Left ventricle myocardium inferior (tissue), 1 donor: ENCODE measurements around the gene MUSK. TPM values are rescaled to one million over a fixed set of nuclear protein-coding genes. Genes with fewer than 3 reads are reported as not detected.

ENCODE experiments used
- DNase-seq: peaks from one replicate; pipeline ENCODE4 v3.0.0-alpha.2; 2020
- H3K27ac ChIP-seq: fragments of 200-600 bp; replicated peaks from 2 replicates; pipeline ENCODE4 v1.8.0; 2021
- H3K27me3 ChIP-seq: fragments of 200-600 bp; 2 replicates; pipeline ENCODE4 v1.8.0; 2021; ENCODE audit warnings: low read depth
- H3K36me3 ChIP-seq: fragments of 200-600 bp; 2 replicates; pipeline ENCODE4 v1.8.0; 2021
- H3K4me1 ChIP-seq: fragments of 200-600 bp; 2 replicates; pipeline ENCODE4 v1.8.0; 2021
- H3K4me3 ChIP-seq: fragments of 200-600 bp; 2 replicates; pipeline ENCODE4 v1.8.0; 2021; ENCODE audit warnings: mild to moderate bottlenecking, moderate library complexity
- H3K9me3 ChIP-seq: fragments of 200-600 bp; replicated peaks from 2 replicates; pipeline ENCODE4 v1.8.0; 2021
- CTCF ChIP-seq: fragments of 200-600 bp; IDR thresholded peaks from 2 replicates; pipeline ENCODE4 v1.8.0; 2021; ENCODE audit warnings: antibody characterized with exemption, mild to moderate bottlenecking, borderline replicate concordance
- intact Hi-C: fragments of 100-400 bp; cut with micrococcal nuclease; formaldehyde crosslinking; loops from one replicate; pipeline ENCODE4 v1.11.0; 2022
- total RNA-seq: library from RNA; stranded (reverse); fragmentation: NEBNext Ultra II Directional; extraction: Animal tissue kit (Norgen Biotek cat#: 25700); gene quantifications from one replicate; pipeline ENCODE4 v1.2.1, GENCODE V29; 2021
- donor health status: DM: no; HTN: yes; CAD: no; lungs with severe emphysema.

The MUSK gene
- total RNA-seq, 1 donor from 2014 or later = 1.5 TPM

DNA sequence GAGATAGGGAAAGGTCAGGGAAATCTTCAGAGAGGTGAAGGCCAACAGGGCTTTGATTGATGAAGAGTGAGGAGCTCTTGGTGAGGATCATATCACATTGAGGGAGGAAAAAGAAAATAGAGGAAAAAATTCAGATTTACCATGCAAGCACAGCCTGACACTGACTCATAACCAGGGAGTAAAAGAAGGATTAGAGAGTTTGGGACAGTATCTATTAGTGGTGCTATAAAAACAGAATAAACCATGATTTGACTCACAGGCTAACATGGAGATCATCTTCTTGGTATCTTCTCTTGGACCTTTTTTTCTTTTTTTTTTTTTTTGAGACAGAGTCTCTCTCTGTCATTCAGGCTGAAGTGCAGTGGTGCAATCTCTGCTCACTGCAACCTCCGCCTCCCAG lies 44.4 kb downstream of the MUSK start:
- Histone ChIP-seq H3K27ac (no peak overlapping the region), H3K4me1 (no peaks in the 10 kb centered on the region), H3K4me3 (no peak overlapping the region), H3K27me3 (no peaks in the 10 kb centered on the region), H3K36me3 (no peaks in the 10 kb centered on the region), H3K9me3 (peaks cover 9% of the 10 kb centered on the region)
- intact Hi-C loops = no loop called here
- no peak for DNase-seq
- TF ChIP-seq CTCF = no peak

DNA sequence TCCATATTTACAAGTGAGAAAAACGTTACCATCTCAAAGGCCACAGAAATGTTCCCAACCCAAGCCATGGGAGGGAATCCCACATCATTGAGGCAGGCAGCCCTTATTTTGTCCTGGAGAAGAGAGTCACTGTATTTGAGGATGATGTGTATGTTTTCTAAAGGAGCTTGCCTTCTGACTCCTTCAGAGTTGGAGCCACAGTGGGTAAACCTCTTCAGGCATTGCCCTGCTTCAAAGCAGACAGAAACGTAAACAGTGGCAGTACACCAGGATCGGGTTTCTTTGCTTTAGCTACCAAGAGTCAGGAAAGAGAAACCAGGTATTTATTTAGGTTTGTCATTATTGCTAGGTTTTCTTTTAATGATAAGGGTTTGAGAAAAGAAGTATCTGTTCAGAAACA lies 45.7 kb downstream of the MUSK start:
- Histone ChIP-seq H3K4me1 (no peaks in the 10 kb centered on the region), H3K36me3 (no peaks in the 10 kb centered on the region), H3K27ac (no peak overlapping the region), H3K4me3 (no peak overlapping the region), H3K9me3 (peaks cover 18% of the 10 kb centered on the region), H3K27me3 (no peaks in the 10 kb centered on the region)
- DNase-seq = no peak
- intact Hi-C loops = no loop called here
- TF ChIP-seq CTCF = no peak

DNA sequence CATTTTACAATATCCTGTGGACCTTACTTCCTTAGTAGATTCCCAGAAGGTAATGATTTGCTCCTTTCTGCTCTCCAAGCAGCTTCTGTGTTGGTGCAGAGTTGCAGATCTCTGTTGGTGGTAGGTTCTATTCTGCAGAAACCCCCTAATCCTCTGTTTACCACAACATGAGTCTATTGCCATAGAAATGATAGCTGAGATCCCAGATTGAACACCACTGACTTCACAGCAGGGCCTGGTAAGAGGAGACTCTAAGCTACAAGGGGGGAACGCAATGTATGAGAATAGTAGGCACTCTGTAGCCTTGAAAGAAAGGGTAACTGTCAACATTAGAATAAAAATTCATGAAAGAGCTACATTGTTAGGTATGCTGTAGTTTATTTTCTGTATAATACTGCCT lies 59.5 kb downstream of the MUSK start:
- intact Hi-C loops = no loop called here
- no peak overlapping the region for H3K4me3 ChIP-seq
- DNase-seq = no peak
- H3K27ac ChIP-seq = no peak overlapping the region
- peaks cover 5% of the 10 kb centered on the region for H3K4me1 ChIP-seq
- TF ChIP-seq CTCF = no peak
- H3K27me3 ChIP-seq = no peaks in the 10 kb centered on the region
- no peaks in the 10 kb centered on the region for H3K9me3 ChIP-seq
- H3K36me3 ChIP-seq = no peaks in the 10 kb centered on the region

DNA sequence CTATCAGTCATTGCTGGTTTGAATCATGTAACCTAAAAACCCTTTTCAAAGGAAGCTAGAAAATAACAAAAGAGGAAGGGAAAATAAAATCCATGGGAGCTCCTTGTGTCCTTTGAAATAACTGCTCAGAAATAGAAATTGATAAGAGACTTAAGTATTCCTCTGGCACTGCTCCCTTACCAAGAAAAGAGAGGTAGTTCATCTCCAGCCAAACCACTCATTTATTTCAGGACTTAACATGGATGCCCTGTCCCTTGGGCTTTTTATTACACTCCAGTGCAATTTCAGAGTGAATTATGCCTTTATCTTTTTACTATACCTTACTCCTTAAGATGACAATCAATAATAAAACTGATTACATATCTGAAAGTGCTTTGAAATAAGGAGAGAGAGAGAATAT lies 61.0 kb downstream of the MUSK start:
- Histone ChIP-seq H3K27ac (no peak overlapping the region), H3K36me3 (no peaks in the 10 kb centered on the region), H3K9me3 (no peaks in the 10 kb centered on the region), H3K4me1 (peaks cover 5% of the 10 kb centered on the region), H3K27me3 (no peaks in the 10 kb centered on the region), H3K4me3 (no peak overlapping the region)
- TF ChIP-seq CTCF = no peak
- no peak for DNase-seq
- intact Hi-C loops = no loop called here

GRCh38 chr9:110731437-110732028 lies 62.9 kb downstream of the MUSK start:
- Histone ChIP-seq H3K4me1 (peaks cover 5% of the 10 kb centered on the region), H3K27ac (no peak overlapping the region), H3K27me3 (no peaks in the 10 kb centered on the region), H3K9me3 (no peaks in the 10 kb centered on the region), H3K36me3 (no peaks in the 10 kb centered on the region), H3K4me3 (no peak overlapping the region)
- intact Hi-C loops = no loop called here
- TF ChIP-seq CTCF = no peak
- DNase-seq = no peak
